Measurements from ENCODE around the gene NCOA7. TPM values are rescaled to one million over a fixed set of nuclear protein-coding genes. Genes with fewer than 3 reads are reported as not detected.

NCOA7 gene
- total RNA-seq, 1 experiment from 2014 or later = 14.4 TPM

- ATAC-seq (peak; percentile 83), DNase-seq (ENCODE audit: low spot score) (peak; percentile 24)
- Mint-ChIP-seq H3K36me3 (no peaks in the 10 kb centered on the region), H3K27me3 (ENCODE audit: low read depth) (no peaks in the 10 kb centered on the region), H3K27ac (no peak overlapping the region), H3K9me3 (no peaks in the 10 kb centered on the region), H3K4me1 (peaks cover 4% of the 10 kb centered on the region; the same call in 1 of the 2 replicates), H3K4me3 (no peak overlapping the region)
- CTCF ChIA-PET = interaction anchor here (0.7 to 3.0 kb wide), 20 partner anchors 11 to 587 kb away, joined by 3 to 33 read pairs (median 6); partner anchors contain the start of genes HDDC2, HINT3 and NCOA7
- peak; percentile 42; the same call in 1 of the 2 replicates for TF ChIP-seq CTCF (IDR thresholded peaks at IDR 0.05)
- TF ChIP-seq AFF4 (CRISPR knock-in tag; IDR thresholded peaks at IDR 0.05; ENCODE audit: borderline replicate concordance) = no peak
- TF ChIP-seq JUN (CRISPR knock-in tag; IDR thresholded peaks at IDR 0.05) = no peak
- POLR2A ChIA-PET = no interaction called here
Measured at GRCh38 chr6:125888989-125889656, 98.4 kb downstream of the NCOA7 start.

GRCh38 chr6:125899726-125900182, 109.0 kb downstream of the NCOA7 start:
- POLR2A ChIA-PET = no interaction called here
- ATAC-seq = peak; percentile 99

GRCh38 chr6:125904871-125905270, 114.1 kb downstream of the NCOA7 start:
- no peak for TF ChIP-seq MXD4 (CRISPR knock-in tag; IDR thresholded peaks at IDR 0.05; ENCODE audit: borderline replicate concordance)
- Mint-ChIP-seq H3K4me1 (peaks cover 8% of the 10 kb centered on the region), H3K27ac (peak overlapping the region; percentile 89), H3K27me3 (ENCODE audit: low read depth) (no peaks in the 10 kb centered on the region; the same call in 1 of the 2 replicates), H3K4me3 (no peak overlapping the region), H3K9me3 (no peaks in the 10 kb centered on the region), H3K36me3 (no peaks in the 10 kb centered on the region)
- no peak for DNase-seq (ENCODE audit: low spot score)
- ATAC-seq = no peak
- ChIA-PET POLR2A (no interaction called here), CTCF (interaction anchor here (0.7 to 3.8 kb wide), 6 partner anchors 8 to 140 kb away, joined by 3 to 27 read pairs (median 12); partner anchors contain the start of genes HINT3 and NCOA7)

More at GRCh38 chr6:125899726-125900182, 109.0 kb downstream of the NCOA7 start:
- TF ChIP-seq GABPB1 (CRISPR knock-in tag; IDR thresholded peaks at IDR 0.05) (peak; percentile 50; the same call in 1 of the 2 replicates), EMX1 (CRISPR knock-in tag; IDR thresholded peaks at IDR 0.05) (no peak)
- Mint-ChIP-seq H3K27me3 (ENCODE audit: low read depth) (no peaks in the 10 kb centered on the region), H3K4me1 (peaks cover 10% of the 10 kb centered on the region), H3K27ac (no peak overlapping the region), H3K9me3 (no peaks in the 10 kb centered on the region), H3K4me3 (no peak overlapping the region), H3K36me3 (no peaks in the 10 kb centered on the region)
- CTCF ChIA-PET = interaction anchor here (0.6 to 5.4 kb wide), 8 partner anchors 11 to 61 kb away, joined by 3 to 33 read pairs (median 4); partner anchors contain the start of gene HINT3
- DNase-seq (ENCODE audit: low spot score) = no peak

GRCh38 chr6:125906158-125906998, 115.6 kb downstream of the NCOA7 start:
- H3K27ac Mint-ChIP-seq = no peak overlapping the region
- POLR2A ChIA-PET = interaction anchor here (1.2 kb wide), 1 partner anchor 116 kb away, joined by 4 read pairs; the partner anchor contains the start of gene NCOA7
- no peaks in the 10 kb centered on the region; the same call in 1 of the 2 replicates for H3K27me3 Mint-ChIP-seq (ENCODE audit: low read depth)
- H3K36me3 Mint-ChIP-seq = no peaks in the 10 kb centered on the region
- no peaks in the 10 kb centered on the region for H3K9me3 Mint-ChIP-seq
- peak; percentile 98 for ATAC-seq
- peaks cover 2% of the 10 kb centered on the region; the same call in 1 of the 2 replicates for H3K4me1 Mint-ChIP-seq
- CTCF ChIA-PET = interaction anchor here (0.6 to 3.8 kb wide), 46 partner anchors 9 to 714 kb away, joined by 3 to 43 read pairs (median 5); partner anchors contain the start of genes HINT3, NCOA7 and TRMT11
- no peak overlapping the region for H3K4me3 Mint-ChIP-seq
- peak; percentile 80 for DNase-seq (ENCODE audit: low spot score)
- TF ChIP-seq ZMAT4 (CRISPR knock-in tag; IDR thresholded peaks at IDR 0.05) (no peak), CTCF (IDR thresholded peaks at IDR 0.05) (peak; percentile 76)
